Measurements from ENCODE around the gene FADS2. TPM values are rescaled to one million over a fixed set of nuclear protein-coding genes. Genes with fewer than 3 reads are reported as not detected.

FADS2 gene
- total RNA-seq, 1 donor from 2014 or later = 93.2 TPM

Small RNA genes lying within 50 kb of the gene (small RNA-seq; reads per million reads assigned to genes)
- not detected for gene MIR6746 (ENCODE audit: low replicate concordance)

Other genes with a start within 250 kb of the FADS2 start
- gene SYT7, start 247.2 kb upstream of the FADS2 start, total RNA-seq = 27.5 TPM
- 7.4 TPM for gene DAGLA, start 147.9 kb upstream of the FADS2 start, total RNA-seq
- gene MYRF, start 75.7 kb upstream of the FADS2 start, total RNA-seq = 1.2 TPM
- 17.2 TPM for gene TMEM258, start 35.7 kb upstream of the FADS2 start, total RNA-seq
- gene FEN1, start 35.4 kb upstream of the FADS2 start, total RNA-seq = 10.6 TPM
- gene FADS1, start 11.3 kb upstream of the FADS2 start, total RNA-seq = 50.4 TPM
- gene FADS3, start 63.2 kb downstream of the FADS2 start, total RNA-seq = 40.6 TPM
- 3.7 TPM for gene RAB3IL1, start 89.3 kb downstream of the FADS2 start, total RNA-seq
- gene BEST1, start 122.1 kb downstream of the FADS2 start, total RNA-seq = 0.49 TPM
- gene FTH1, start 139.3 kb downstream of the FADS2 start, total RNA-seq = 649 TPM